ENCODE data around the gene AP1G2.
"Not testable (repeated sequence)": the region's sequence is repeated elsewhere in the genome, so short reads cannot be mapped to it uniquely, and the experiment has no call there.

AP1G2 gene, protein sequence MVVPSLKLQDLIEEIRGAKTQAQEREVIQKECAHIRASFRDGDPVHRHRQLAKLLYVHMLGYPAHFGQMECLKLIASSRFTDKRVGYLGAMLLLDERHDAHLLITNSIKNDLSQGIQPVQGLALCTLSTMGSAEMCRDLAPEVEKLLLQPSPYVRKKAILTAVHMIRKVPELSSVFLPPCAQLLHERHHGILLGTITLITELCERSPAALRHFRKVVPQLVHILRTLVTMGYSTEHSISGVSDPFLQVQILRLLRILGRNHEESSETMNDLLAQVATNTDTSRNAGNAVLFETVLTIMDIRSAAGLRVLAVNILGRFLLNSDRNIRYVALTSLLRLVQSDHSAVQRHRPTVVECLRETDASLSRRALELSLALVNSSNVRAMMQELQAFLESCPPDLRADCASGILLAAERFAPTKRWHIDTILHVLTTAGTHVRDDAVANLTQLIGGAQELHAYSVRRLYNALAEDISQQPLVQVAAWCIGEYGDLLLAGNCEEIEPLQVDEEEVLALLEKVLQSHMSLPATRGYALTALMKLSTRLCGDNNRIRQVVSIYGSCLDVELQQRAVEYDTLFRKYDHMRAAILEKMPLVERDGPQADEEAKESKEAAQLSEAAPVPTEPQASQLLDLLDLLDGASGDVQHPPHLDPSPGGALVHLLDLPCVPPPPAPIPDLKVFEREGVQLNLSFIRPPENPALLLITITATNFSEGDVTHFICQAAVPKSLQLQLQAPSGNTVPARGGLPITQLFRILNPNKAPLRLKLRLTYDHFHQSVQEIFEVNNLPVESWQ

DNA sequence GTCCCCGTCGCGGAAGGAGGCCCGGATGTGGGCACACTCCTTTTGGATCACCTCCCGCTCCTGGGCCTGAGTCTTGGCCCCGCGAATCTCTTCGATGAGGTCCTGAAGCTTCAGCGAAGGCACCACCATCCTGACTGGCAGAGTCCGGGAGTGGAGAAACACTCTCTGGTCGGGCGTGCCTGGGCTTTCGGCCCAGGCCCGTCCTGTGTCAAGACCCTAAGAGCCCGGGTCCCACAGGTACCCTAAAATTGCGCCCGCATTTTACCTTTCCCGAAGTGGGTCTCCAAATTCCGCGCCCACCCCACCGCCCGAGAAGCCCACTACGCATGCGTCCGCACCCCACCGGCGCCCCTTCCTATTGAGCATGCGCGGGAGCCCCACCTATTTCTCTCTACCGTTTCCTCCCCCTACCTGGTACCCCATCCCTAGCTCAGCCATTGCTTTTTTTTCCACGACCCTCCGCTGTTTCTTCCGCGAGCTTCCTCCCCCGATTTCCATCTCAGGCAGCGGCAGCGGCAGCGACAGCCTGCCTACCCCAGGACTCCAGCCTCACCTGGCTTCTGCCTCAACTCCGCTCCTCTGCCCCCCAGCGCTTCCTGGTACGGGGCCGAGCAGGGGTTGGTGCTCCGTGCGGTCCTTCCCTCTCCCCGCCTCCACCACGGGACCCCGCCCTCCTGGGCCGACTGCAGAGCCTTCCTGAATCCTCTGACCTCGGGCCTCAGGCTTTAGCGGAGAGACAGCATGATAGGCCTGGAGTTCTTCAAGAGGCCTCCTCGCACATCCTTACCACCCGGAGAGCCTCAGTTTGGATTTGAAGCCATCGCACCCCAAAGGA lies at the start of gene AP1G2:
AP1G2 (minus strand) TSS at position 606 of the 835 bp plus-strand sequence; CDS start at position 129, 477 bp downstream.
- Histone ChIP-seq H3K9ac (ENCODE audit: low read depth, low read length) (peak within 1 kb of the TSS; percentile 49), H3K4me1 (ENCODE audit: control insufficient read depth, insufficient read depth, low read length) (peaks cover 21% of the 10 kb centered on the region), H3K27ac (ENCODE audit: low read depth, low read length) (peak within 1 kb of the TSS; percentile 34), H3K27me3 (ENCODE audit: control insufficient read depth, insufficient read depth, low read length) (no peaks in the 10 kb centered on the region), H3K36me3 (ENCODE audit: control insufficient read depth, insufficient read depth, low read length) (peaks cover 35% of the 10 kb centered on the region), H3K9me3 (ENCODE audit: control insufficient read depth, insufficient read depth, low read length) (no peaks in the 10 kb centered on the region), H3K4me3 (ENCODE audit: low read depth, low read length) (peak within 1 kb of the TSS; percentile 73)

DNA sequence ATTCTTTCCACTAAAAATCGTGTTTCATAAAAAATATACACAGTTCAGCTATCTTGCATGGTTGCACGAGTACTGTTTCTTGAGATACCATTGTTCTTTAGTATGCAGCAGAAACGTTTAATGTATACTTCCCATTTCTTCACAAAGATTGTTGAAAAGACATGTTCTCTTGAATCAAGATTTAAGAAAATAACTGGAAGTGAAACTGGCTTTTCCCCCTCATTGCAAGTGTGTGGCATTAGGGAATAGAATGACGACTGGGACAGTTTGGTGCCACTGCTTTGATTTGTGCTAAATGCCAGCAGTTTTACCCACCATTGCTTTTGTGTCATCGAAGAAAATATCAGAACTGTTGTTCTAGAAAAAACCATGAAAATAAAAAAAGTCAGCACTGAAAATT lies 48.3 kb upstream of the AP1G2 start:
- H3K4me1 ChIP-seq (ENCODE audit: control insufficient read depth, insufficient read depth, low read length) = no peaks in the 10 kb centered on the region
- no peaks in the 10 kb centered on the region for H3K27me3 ChIP-seq (ENCODE audit: control insufficient read depth, insufficient read depth, low read length)
- no peak overlapping the region for H3K9ac ChIP-seq (ENCODE audit: low read depth, low read length)
- no peaks in the 10 kb centered on the region for H3K9me3 ChIP-seq (ENCODE audit: control insufficient read depth, insufficient read depth, low read length)
- H3K4me3 ChIP-seq (ENCODE audit: low read depth, low read length) = no peak overlapping the region
- H3K27ac ChIP-seq (ENCODE audit: low read depth, low read length) = no peak overlapping the region
- no peaks in the 10 kb centered on the region for H3K36me3 ChIP-seq (ENCODE audit: control insufficient read depth, insufficient read depth, low read length)

DNA sequence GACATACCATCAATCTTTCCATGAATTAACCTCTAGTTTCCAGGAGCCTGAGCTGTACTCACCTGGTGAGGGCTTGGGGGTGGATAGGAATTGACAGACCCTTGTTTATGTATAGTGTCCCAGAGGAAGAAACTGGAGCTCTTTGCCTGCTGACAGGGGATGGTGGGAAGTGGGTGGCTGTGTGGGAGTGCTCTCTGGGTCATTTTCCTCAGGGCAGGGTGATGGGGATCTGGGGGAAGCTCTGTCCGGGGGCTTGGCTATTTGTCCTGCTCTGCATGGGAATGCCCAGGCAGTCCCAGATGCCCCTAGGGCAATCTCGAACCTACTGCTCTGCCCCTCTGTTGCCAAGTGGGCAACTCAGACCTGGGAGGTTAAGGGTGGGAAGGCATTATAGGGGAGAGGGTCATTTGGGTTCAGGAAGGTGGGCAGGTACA lies 46.8 kb upstream of the AP1G2 start:
- no peaks in the 10 kb centered on the region for H3K27me3 ChIP-seq (ENCODE audit: control insufficient read depth, insufficient read depth, low read length)
- no peak overlapping the region for H3K27ac ChIP-seq (ENCODE audit: low read depth, low read length)
- no peak overlapping the region for H3K4me3 ChIP-seq (ENCODE audit: low read depth, low read length)
- no peaks in the 10 kb centered on the region for H3K36me3 ChIP-seq (ENCODE audit: control insufficient read depth, insufficient read depth, low read length)
- no peaks in the 10 kb centered on the region for H3K4me1 ChIP-seq (ENCODE audit: control insufficient read depth, insufficient read depth, low read length)
- no peak overlapping the region for H3K9ac ChIP-seq (ENCODE audit: low read depth, low read length)
- no peaks in the 10 kb centered on the region for H3K9me3 ChIP-seq (ENCODE audit: control insufficient read depth, insufficient read depth, low read length)

DNA sequence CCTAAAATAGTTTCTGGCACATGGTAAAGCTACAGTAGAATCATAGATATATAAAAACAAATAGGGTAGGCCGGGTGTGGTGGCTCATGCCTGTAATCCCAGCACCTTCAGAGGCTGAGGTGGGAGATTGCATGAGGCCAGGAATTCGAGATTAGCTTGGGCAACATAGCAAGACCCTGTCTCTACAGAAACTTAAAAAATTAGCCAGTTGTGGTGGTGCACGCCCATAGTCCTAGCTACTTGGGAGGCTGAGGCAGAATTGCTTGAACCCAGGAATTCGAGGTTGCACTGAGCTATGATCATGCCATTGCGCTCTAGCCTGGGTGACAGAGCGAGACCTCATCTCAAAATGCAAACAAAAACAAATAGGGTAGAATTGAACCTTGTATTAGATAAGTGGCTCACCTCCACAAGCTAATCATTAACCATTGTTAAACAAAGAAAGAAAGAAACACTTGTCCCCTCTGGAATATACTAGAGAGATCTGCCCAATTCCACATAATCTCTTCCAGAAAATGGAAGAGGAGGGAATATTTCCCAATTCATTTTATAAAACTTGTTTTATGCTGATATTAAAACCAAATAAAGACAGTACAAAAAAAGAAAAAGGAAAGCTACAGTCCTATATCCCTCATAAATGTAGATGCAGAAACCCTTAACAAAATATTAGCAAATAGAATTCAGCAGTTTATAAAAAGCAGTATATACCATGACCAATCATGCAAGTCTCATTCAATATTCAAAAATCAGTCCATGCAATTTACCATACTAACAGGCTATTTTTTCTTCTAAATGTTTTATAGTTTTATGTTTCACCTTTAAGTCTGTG lies 45.9 kb upstream of the AP1G2 start:
- Histone ChIP-seq H3K36me3 (ENCODE audit: control insufficient read depth, insufficient read depth, low read length) (no peaks in the 10 kb centered on the region), H3K4me3 (ENCODE audit: low read depth, low read length) (no peak overlapping the region), H3K9me3 (ENCODE audit: control insufficient read depth, insufficient read depth, low read length) (no peaks in the 10 kb centered on the region), H3K27ac (ENCODE audit: low read depth, low read length) (no peak overlapping the region), H3K4me1 (ENCODE audit: control insufficient read depth, insufficient read depth, low read length) (no peaks in the 10 kb centered on the region), H3K9ac (ENCODE audit: low read depth, low read length) (no peak overlapping the region), H3K27me3 (ENCODE audit: control insufficient read depth, insufficient read depth, low read length) (no peaks in the 10 kb centered on the region)

DNA sequence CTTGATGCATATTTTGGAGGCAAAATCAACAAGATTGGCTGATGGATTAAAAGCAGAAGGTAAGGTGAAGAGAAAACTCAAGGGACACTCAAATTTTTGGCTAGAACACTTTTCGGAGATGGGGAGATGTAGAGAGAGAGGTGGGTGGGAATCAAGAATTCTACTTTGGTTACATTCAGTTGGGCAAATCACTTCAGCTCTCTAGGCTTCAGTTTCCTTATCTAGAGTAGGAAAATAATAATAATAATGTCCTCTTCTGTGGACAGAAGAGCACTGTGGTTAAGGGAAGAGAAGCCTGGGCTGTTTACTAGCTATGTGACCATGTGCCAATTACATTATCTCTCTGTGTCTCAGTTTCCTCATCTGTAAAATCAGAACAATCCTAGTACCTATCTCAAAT lies 45.2 kb upstream of the AP1G2 start:
- Histone ChIP-seq H3K27ac (ENCODE audit: low read depth, low read length) (no peak overlapping the region), H3K27me3 (ENCODE audit: control insufficient read depth, insufficient read depth, low read length) (no peaks in the 10 kb centered on the region), H3K36me3 (ENCODE audit: control insufficient read depth, insufficient read depth, low read length) (no peaks in the 10 kb centered on the region), H3K4me3 (ENCODE audit: low read depth, low read length) (no peak overlapping the region), H3K9me3 (ENCODE audit: control insufficient read depth, insufficient read depth, low read length) (no peaks in the 10 kb centered on the region), H3K4me1 (ENCODE audit: control insufficient read depth, insufficient read depth, low read length) (no peaks in the 10 kb centered on the region), H3K9ac (ENCODE audit: low read depth, low read length) (no peak overlapping the region)

DNA sequence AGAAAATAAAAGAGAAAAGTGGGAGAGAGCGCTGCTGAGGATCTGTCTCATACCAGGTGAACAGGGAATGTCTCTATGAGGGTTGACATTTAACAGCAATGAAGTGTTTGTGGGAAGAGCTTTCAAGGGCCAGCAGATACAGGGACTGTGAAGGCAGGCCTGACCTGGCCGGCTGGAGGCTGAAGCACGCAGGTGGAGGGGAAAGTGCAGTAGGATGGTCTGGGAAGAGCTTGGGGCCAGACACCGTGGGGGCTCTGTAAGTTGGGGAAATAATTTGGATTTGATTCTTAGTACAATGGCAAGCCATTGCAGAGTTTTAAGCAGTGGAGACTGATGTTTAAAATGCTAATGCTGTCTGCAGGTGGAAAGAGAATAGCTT lies 44.8 kb upstream of the AP1G2 start:
- Histone ChIP-seq H3K4me1 (ENCODE audit: control insufficient read depth, insufficient read depth, low read length) (no peaks in the 10 kb centered on the region), H3K27me3 (ENCODE audit: control insufficient read depth, insufficient read depth, low read length) (no peaks in the 10 kb centered on the region), H3K4me3 (ENCODE audit: low read depth, low read length) (no peak overlapping the region), H3K9me3 (ENCODE audit: control insufficient read depth, insufficient read depth, low read length) (no peaks in the 10 kb centered on the region), H3K36me3 (ENCODE audit: control insufficient read depth, insufficient read depth, low read length) (no peaks in the 10 kb centered on the region), H3K27ac (ENCODE audit: low read depth, low read length) (no peak overlapping the region), H3K9ac (ENCODE audit: low read depth, low read length) (no peak overlapping the region)

DNA sequence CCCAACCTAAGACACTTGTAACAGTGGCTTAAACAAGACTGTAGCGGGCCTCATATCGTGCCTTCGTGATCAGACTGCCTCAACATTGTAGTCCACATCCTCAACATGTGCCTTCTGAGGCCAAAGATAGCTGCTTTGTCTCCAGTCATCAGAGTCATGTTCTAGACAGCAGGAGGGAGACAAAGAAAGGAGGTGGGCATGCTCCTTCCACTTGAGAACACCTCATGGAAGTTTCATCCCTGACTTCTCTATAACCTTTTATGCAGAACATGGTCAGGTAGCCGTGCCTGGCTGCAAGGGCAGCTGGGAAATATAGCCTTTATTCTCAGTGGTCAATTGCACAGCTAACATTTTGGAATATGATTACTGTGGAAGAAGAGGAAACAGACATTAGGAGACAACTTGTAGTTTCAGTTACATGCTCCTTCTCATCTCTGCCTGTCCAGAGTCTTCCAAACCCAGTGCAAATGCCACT lies 43.3 kb upstream of the AP1G2 start:
- H3K27ac ChIP-seq (ENCODE audit: low read depth, low read length) = no peak overlapping the region
- H3K36me3 ChIP-seq (ENCODE audit: control insufficient read depth, insufficient read depth, low read length) = no peaks in the 10 kb centered on the region
- H3K9ac ChIP-seq (ENCODE audit: low read depth, low read length) = no peak overlapping the region
- H3K27me3 ChIP-seq (ENCODE audit: control insufficient read depth, insufficient read depth, low read length) = no peaks in the 10 kb centered on the region
- H3K4me3 ChIP-seq (ENCODE audit: low read depth, low read length) = no peak overlapping the region
- H3K4me1 ChIP-seq (ENCODE audit: control insufficient read depth, insufficient read depth, low read length) = no peaks in the 10 kb centered on the region
- H3K9me3 ChIP-seq (ENCODE audit: control insufficient read depth, insufficient read depth, low read length) = no peaks in the 10 kb centered on the region

DNA sequence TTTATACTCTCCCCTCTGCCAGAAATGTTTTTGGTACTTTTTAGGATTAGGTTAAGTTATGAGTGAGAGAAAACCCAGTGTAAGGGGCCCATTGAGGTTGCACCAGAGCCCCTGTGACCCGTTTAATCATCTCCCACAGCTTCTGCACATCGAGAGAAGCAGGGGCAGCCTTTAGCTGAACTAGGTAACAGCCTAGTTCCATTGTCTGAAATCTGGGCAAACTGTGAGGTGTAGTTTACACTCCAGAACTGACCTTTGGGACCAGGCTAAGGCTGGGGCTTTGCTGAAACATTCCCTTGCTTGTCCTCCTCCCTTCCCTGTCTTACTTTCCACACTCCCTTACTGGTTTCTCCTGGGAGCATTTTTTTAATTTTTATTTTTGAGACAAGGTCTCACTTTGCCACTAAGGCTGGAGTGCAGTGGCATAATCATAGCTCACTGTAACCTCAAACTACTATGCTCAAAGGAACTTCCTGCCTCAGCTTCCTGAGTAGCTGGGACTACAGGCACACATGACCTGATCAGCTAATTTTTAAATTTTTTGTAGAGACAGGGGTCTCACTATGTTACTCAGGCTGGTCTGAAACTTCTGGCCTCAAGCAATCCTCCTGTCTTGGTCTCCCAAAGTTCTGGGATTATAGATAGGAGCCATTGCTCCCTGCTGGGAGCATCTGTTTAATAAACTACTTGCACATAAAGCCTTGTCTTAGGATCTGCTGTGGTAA lies 42.7 kb upstream of the AP1G2 start:
- no peak overlapping the region for H3K4me3 ChIP-seq (ENCODE audit: low read depth, low read length)
- H3K36me3 ChIP-seq (ENCODE audit: control insufficient read depth, insufficient read depth, low read length) = no peaks in the 10 kb centered on the region
- no peak overlapping the region for H3K27ac ChIP-seq (ENCODE audit: low read depth, low read length)
- no peak overlapping the region for H3K9ac ChIP-seq (ENCODE audit: low read depth, low read length)
- H3K9me3 ChIP-seq (ENCODE audit: control insufficient read depth, insufficient read depth, low read length) = no peaks in the 10 kb centered on the region
- H3K4me1 ChIP-seq (ENCODE audit: control insufficient read depth, insufficient read depth, low read length) = no peaks in the 10 kb centered on the region
- H3K27me3 ChIP-seq (ENCODE audit: control insufficient read depth, insufficient read depth, low read length) = no peaks in the 10 kb centered on the region

DNA sequence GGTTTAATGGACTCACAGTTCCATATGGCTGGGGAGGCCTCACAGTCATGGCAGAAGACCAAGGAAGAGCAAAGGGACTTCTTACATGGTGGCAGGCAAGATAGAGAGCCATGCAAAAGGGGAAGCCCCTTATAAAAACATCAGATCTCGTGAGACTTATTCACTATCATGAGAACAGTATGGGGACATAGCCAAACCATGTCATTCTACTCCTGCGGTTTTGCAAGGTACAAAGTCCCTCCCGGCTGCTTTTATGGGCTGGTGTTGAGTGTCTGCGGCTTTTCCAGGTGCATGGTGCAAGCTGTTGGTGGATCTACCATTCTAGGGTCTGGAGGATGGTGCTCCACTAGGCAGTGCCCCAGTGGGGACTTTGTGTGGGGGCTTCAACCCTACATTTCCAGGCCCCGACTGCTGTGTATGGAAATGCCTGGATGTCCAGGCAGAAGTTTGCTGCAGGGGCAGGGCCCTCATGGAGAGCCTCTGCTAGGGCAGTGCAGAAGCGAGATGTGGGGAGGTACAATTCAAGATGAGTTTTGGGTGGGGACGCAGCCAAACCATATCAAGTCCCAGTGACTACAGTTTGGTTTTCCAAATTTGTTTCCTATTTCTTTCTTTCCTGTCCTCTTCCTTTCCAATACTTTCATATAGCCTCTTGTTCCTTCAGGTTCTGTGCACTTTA lies 42.0 kb upstream of the AP1G2 start:
- not testable (repeated sequence) for H3K9me3 ChIP-seq (ENCODE audit: control insufficient read depth, insufficient read depth, low read length); H3K4me1 ChIP-seq (ENCODE audit: control insufficient read depth, insufficient read depth, low read length); H3K27ac ChIP-seq (ENCODE audit: low read depth, low read length); H3K9ac ChIP-seq (ENCODE audit: low read depth, low read length); H3K36me3 ChIP-seq (ENCODE audit: control insufficient read depth, insufficient read depth, low read length); H3K4me3 ChIP-seq (ENCODE audit: low read depth, low read length); H3K27me3 ChIP-seq (ENCODE audit: control insufficient read depth, insufficient read depth, low read length)
